Transverse colon (tissue), 4 donors: Measurements from ENCODE around the gene CNTNAP2. TPM values are rescaled to one million over a fixed set of nuclear protein-coding genes. Genes with fewer than 3 reads are reported as not detected.

Experiments used
- DNase-seq: peaks from one replicate; pipeline ENCODE4 v3.0.0-alpha.2; 2019
- H3K27ac ChIP-seq, 4 donors: fragments of 200-600 bp; sonication (generic); 2 replicates each; pipeline ENCODE4 v1.5.1; 2016 to 2018; ENCODE audit warnings: inconsistent platforms in 4 of 4
- H3K27me3 ChIP-seq: fragments of 200-600 bp; sonication (generic); 2 replicates; pipeline ENCODE4 v1.5.1; 2017; ENCODE audit warnings: inconsistent platforms
- H3K36me3 ChIP-seq, 4 donors: fragments of 200-600 bp; sonication (generic); 2 replicates each; pipeline ENCODE4 v1.5.1; 2017 to 2019; ENCODE audit warnings: inconsistent platforms in 4 of 4
- H3K4me1 ChIP-seq, 4 donors: fragments of 200-600 bp; sonication (generic); 2 replicates each; pipeline ENCODE4 v1.5.1; 2017 to 2020; ENCODE audit warnings: inconsistent platforms in 4 of 4
- H3K4me3 ChIP-seq, 4 donors: fragments of 200-600 bp; sonication (generic); 1 replicate in 1 of 4; 2 replicates in 3 of 4; pipeline versions ENCODE4 v1.5.1 to v1.6.1; 2017 to 2019; ENCODE audit warnings: inconsistent platforms in 4 of 4
- H3K9me3 ChIP-seq, 2 donors: fragments of 200-600 bp; sonication (generic); 2 replicates each; pipeline ENCODE4 v1.5.1; 2017 to 2019; ENCODE audit warnings: inconsistent platforms in 2 of 2
- EP300 ChIP-seq: sonication (generic); formaldehyde crosslinking; IDR thresholded peaks from one replicate; pipeline ENCODE4 v1.6.1; 2017; ENCODE audit warnings: antibody characterized with exemption, low read depth
- POLR2A ChIP-seq: fragments of 450-650 bp; IDR thresholded peaks from one replicate; pipeline ENCODE4 v1.6.1; 2016; ENCODE audit warnings: antibody characterized with exemption, mild to moderate bottlenecking, moderate library complexity
- POLR2AphosphoS5 ChIP-seq, 3 donors: sonication (generic); formaldehyde crosslinking; IDR thresholded peaks; one replicate each; pipeline ENCODE4 v1.6.1; 2016; ENCODE audit warnings: antibody characterized with exemption in 3 of 3
- WGBS, 2 donors: methylation state at CpG; one replicate each; pipeline ENCODE4 v1.1.5; 2018; ENCODE audit warnings: low coverage in 1 of 2; 5-methylcytosine and 5-hydroxymethylcytosine counted together
- in situ Hi-C, 4 donors: fragments of 200-750 bp; cut with MboI; loops; one replicate each; pipeline versions ENCODE4 v1.15.0 to v1.15.1; 2017; ENCODE audit warnings: low sequenced_read_pairs in 3 of 4, low pct_ligation_motif_present in 1 of 4, low pct_unique_long_range_greater_than_20kb in 1 of 4
- intact Hi-C: fragments of 100-400 bp; cut with DNase I; formaldehyde crosslinking; loops from one replicate; pipeline ENCODE4 v1.15.1; 2023; ENCODE audit warnings: low total_unique reads
- total RNA-seq, 4 donors: library from RNA; depleted of rRNA; stranded (reverse); fragments of >200 nt; gene quantifications; one replicate each; pipeline ENCODE4 v1.1.0, GENCODE V29; 2016
- TF ChIP-seq, protein P1 (sequence below), 5 experiments: fragments of 200-600 bp in 3 of 5; fragments of 450-650 bp in 2 of 5; sonication (generic) in 3 of 5; IDR thresholded peaks; 1 replicate in 2 of 5; 2 replicates in 3 of 5; pipeline ENCODE4 v1.5.1; 2016 to 2017; ENCODE audit warnings: antibody characterized with exemption in 5 of 5, inconsistent platforms in 3 of 5, mild to moderate bottlenecking in 2 of 5, moderate library complexity in 1 of 5

Gene CNTNAP2
- total RNA-seq, 4 donors from 2014 or later: 0.60 to 2.9 (median 2.4) TPM

DNA sequence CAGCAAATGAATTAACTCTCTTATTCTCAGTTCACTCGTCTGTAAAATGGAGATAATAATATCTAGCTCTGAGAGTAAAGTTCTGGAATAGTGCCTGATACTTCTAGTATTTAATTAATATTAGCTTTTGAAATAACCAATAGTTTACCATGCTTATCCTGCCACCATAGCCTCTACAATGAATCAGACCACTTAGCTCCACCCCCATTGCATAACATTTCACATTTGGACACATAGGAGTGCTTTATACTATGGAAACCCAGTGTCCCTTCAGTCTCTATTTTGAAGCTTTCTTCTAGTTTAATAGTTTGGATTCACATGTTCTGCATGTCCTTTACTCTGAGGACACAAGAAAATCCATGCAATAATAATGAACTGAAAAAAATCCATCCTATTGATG is 2046.6 kb downstream of the CNTNAP2 start:
- no peaks in the 10 kb centered on the region for H3K4me1 ChIP-seq
- intact Hi-C loops: no loop called here
- WGBS, 2 donors: 29 to 84% methylated on average over 1 of the region's 1 CpG
- in situ Hi-C loops: no loop called here
- TF ChIP-seq POLR2AphosphoS5 (IDR thresholded peaks at IDR 0.05): no peak
- TF ChIP-seq, protein P1, sequence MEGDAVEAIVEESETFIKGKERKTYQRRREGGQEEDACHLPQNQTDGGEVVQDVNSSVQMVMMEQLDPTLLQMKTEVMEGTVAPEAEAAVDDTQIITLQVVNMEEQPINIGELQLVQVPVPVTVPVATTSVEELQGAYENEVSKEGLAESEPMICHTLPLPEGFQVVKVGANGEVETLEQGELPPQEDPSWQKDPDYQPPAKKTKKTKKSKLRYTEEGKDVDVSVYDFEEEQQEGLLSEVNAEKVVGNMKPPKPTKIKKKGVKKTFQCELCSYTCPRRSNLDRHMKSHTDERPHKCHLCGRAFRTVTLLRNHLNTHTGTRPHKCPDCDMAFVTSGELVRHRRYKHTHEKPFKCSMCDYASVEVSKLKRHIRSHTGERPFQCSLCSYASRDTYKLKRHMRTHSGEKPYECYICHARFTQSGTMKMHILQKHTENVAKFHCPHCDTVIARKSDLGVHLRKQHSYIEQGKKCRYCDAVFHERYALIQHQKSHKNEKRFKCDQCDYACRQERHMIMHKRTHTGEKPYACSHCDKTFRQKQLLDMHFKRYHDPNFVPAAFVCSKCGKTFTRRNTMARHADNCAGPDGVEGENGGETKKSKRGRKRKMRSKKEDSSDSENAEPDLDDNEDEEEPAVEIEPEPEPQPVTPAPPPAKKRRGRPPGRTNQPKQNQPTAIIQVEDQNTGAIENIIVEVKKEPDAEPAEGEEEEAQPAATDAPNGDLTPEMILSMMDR (IDR thresholded peaks at IDR 0.05): no peak
- TF ChIP-seq EP300: no peak
- TF ChIP-seq POLR2A: no peak
- H3K9me3 ChIP-seq: no peaks in the 10 kb centered on the region
- no peak overlapping the region for H3K4me3 ChIP-seq
- no peak for DNase-seq
- H3K36me3 ChIP-seq: no peaks in the 10 kb centered on the region
- no peaks in the 10 kb centered on the region for H3K27me3 ChIP-seq
- no peak overlapping the region for H3K27ac ChIP-seq

DNA sequence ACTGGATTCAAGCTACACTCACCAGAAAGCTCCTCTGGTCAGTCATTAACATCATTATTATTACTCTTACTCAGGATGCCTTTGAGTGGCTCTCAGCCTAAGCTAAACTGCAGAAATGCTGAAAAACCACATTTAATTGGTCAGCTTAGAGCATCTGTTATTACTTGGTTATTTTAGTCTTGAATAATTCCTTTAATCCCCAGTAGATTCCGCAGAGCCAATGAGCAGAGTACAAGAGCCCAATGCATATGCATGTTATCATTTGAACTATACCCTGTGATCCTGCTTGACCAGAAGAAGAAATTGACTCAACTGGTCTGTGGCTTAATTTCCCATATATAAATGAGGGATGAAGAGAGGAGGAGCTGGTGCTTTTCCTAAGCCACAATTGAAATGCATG is 2056.3 kb downstream of the CNTNAP2 start:
- no peak overlapping the region for H3K4me3 ChIP-seq
- intact Hi-C loops (no loop called here), in situ Hi-C loops (no loop called here)
- no peak for DNase-seq
- H3K9me3 ChIP-seq: no peaks in the 10 kb centered on the region
- H3K27me3 ChIP-seq: no peaks in the 10 kb centered on the region
- H3K4me1 ChIP-seq: no peaks in the 10 kb centered on the region
- no peak overlapping the region for H3K27ac ChIP-seq
- H3K36me3 ChIP-seq: no peaks in the 10 kb centered on the region
- TF ChIP-seq POLR2A (no peak), EP300 (no peak), POLR2AphosphoS5 (IDR thresholded peaks at IDR 0.05) (no peak)
- TF ChIP-seq, protein P1 (IDR thresholded peaks at IDR 0.05): no peak
- 83 to 100% methylated on average over 1 of the region's 1 CpG for WGBS, 2 donors

DNA sequence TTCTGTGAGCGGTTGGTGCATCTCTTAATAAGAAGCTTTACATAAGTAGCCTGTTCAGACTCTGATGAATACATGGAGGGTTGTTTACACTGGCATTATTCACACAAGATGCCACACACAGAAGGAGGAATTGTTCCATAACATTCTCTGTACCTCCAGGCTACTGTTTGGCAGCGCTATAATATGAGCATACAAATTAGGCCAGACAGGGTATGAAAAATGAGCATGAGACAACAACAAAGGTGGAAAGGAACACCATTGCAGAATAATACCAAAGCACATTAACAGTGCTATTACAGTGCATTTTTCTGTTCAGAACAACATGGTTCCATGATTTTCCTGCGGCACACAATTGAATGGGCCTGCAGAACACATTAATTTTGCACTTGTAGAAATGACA is 2056.8 kb downstream of the CNTNAP2 start:
- no peak for DNase-seq
- in situ Hi-C loops (no loop called here), intact Hi-C loops (no loop called here)
- no peak overlapping the region for H3K27ac ChIP-seq
- H3K4me3 ChIP-seq: no peak overlapping the region
- H3K27me3 ChIP-seq: no peaks in the 10 kb centered on the region
- no peaks in the 10 kb centered on the region for H3K36me3 ChIP-seq
- H3K9me3 ChIP-seq: no peaks in the 10 kb centered on the region
- WGBS, 2 donors: 87 to 93% methylated on average over 2 to 3 of the region's 3 CpGs
- TF ChIP-seq POLR2A (no peak), EP300 (no peak), POLR2AphosphoS5 (IDR thresholded peaks at IDR 0.05) (no peak)
- TF ChIP-seq, protein P1 (IDR thresholded peaks at IDR 0.05): no peak
- no peaks in the 10 kb centered on the region for H3K4me1 ChIP-seq

DNA sequence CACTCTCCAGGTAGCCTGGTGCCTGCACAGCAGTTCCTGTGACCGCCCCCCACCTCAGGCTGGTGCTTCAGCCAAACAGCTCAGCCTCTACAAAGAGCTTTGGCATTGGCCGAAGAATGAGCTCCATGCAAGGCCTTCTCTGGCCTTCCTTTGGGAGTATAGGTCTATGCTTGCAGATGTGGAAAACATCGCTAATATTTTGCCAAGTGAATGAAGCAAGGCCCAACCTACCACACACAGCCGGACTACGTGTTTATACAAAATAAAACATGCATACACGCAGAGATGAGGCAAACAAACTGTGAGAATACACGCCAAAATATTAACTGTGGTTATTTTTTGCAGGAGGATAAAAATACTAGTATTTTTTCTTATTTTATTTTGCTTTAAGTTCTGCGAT is 2057.8 kb downstream of the CNTNAP2 start:
- TF ChIP-seq POLR2A: no peak
- no peak for TF ChIP-seq EP300
- no peak for TF ChIP-seq POLR2AphosphoS5 (IDR thresholded peaks at IDR 0.05)
- TF ChIP-seq, protein P1 (IDR thresholded peaks at IDR 0.05): no peak
- H3K27ac ChIP-seq: no peak overlapping the region
- H3K36me3 ChIP-seq: no peaks in the 10 kb centered on the region
- H3K4me1 ChIP-seq: no peaks in the 10 kb centered on the region
- 87 to 96% methylated on average over 4 to 7 of the region's 8 CpGs for whole genome bisulfite sequencing, 2 donors
- H3K4me3 ChIP-seq: no peak overlapping the region
- H3K27me3 ChIP-seq: no peaks in the 10 kb centered on the region
- H3K9me3 ChIP-seq: no peaks in the 10 kb centered on the region
- intact Hi-C loops: no loop called here
- DNase-seq: no peak
- in situ Hi-C loops: no loop called here
